ENCODE measurements around the gene CEP43. TPM values are rescaled to one million over a fixed set of nuclear protein-coding genes. Genes with fewer than 3 reads are reported as not detected.

CEP43 gene
- total RNA-seq, 2 donors from 2014 or later = 7.7 to 8.5 TPM

DNA sequence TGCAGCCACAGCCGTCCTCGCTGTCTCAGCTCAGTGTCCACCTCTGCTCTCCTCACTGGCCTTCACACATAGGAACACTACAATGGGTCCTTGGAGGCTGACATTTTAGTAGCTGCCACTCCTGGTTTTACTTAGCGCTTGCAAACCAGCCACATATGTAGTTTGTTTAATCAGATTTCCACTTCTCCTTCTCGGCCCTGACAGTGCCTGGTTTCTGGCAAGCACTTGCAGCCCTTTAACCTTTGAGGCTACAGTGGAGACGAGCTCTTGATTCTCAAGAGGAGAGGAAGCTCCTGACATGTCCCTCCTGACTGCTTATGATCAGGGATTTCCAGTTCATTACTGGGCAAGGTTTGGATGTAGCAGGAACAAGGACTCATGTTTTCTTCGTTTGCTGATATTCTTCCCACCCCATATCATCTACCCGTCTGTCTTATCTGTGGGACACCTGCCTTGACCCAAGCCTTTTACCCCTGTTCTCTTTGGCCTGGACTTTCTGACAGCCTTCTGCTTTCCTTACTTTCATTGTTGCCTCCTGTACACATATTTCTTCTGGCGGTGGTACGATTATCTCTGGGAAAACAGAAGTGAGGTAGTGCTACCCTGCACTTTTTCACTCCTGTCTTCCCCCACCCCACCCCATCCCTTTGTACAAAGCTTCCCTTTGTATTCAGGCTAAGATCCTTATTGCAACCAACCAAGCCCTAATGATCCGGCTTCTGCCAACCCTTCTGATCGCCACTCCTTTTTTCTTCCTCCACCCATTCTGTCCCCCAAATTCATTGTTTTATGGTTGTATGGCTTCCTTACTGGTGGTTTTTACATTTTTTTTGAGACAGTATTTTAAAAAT, 31.2 kb downstream of the CEP43 start:
- Histone ChIP-seq H3K36me3 (peaks cover 29% of the 10 kb centered on the region), H3K4me1 (ENCODE audit: control insufficient read depth in 1 of 2, low read depth in 2 of 2) (no peaks in the 10 kb centered on the region), H3K27me3 (replicated peaks; ENCODE audit: insufficient read depth) (no peaks in the 10 kb centered on the region), H3K27ac (no peak overlapping the region), H3K9me3 (no peaks in the 10 kb centered on the region), H3K4me3 (no peak overlapping the region)
- DNase-seq (ENCODE audit: low spot score) (no peak), ATAC-seq (ENCODE audit: insufficient number of reproducible peaks, low FRiP score, low read depth) (no peak)
- no peak for TF ChIP-seq CTCF (IDR thresholded peaks at IDR 0.05)

DNA sequence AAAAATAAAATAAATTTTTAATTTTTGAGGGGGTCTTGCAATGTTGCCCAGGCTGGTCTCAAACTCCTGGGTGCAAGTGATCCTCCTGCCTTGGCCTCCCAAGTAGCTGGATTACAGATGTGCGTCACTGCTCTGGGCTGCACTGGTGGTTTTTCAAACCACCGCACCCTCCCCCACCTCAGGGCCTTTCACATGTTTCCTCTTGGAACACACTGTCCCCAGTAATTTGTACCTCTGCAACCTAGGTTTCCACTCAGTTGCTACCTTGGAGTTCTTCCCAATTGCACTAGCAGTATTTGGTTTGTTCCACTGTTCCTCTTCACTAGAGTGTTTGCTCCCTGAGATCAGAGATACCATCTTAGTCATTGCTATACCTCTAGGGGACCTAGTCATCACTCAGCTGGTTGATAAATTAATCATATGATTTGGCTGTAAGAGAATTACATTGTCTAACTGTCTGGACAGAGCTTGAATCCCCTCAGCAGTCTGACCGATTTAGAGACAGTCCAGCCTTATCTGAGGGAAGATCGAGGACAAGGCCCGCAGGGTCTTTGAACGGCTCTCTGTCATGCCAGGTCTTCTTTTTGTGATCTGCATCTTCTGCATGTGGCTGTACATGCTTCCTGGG, 32.0 kb downstream of the CEP43 start:
- Histone ChIP-seq H3K27ac (no peak overlapping the region), H3K4me3 (no peak overlapping the region), H3K9me3 (no peaks in the 10 kb centered on the region), H3K27me3 (replicated peaks; ENCODE audit: insufficient read depth) (no peaks in the 10 kb centered on the region), H3K4me1 (ENCODE audit: control insufficient read depth in 1 of 2, low read depth in 2 of 2) (no peaks in the 10 kb centered on the region), H3K36me3 (peaks cover 30% of the 10 kb centered on the region)
- DNase-seq (ENCODE audit: low spot score) (no peak), ATAC-seq (ENCODE audit: insufficient number of reproducible peaks, low FRiP score, low read depth) (no peak)
- no peak for TF ChIP-seq CTCF (IDR thresholded peaks at IDR 0.05)

DNA sequence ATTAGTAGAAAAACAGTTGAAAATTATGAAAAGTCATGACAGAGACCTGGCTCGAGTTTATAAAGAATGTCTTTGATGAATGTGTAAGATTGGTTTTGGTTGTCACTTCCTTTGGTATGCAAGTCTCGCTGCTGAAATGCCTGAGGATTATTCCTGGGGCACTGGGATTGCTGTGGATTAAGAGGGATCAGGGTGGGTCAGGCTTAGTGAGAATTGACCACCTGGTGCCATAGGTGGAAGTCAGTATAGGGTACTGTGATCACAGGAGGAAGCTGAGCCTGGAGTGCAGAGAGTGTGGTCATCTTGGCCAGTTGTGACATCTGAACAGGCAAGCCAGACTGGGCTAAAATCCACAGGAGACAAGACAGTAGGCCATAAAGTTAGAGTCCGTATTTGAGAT, 34.9 kb downstream of the CEP43 start:
- H3K36me3 ChIP-seq = peaks cover 20% of the 10 kb centered on the region
- no peak for TF ChIP-seq CTCF (IDR thresholded peaks at IDR 0.05)

DNA sequence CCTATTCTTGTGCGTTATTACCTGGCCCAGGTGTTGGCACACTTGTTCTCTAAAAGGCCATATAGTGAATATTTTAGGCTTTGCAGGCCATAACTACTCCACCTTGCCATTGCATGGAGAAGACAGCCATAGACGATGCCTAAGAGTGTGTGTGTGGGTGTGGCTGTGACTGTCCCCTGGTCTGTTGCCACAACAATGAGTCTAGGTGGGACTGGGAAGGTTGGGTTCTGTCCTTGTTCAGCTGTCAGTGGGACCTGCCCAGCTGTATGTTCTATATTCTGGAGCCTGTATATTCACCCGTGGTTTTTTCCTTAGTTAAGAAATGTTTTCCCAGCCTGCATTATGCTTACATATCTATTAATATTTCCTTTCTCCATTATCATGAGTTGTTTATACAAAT, 38.6 kb downstream of the CEP43 start:
- ATAC-seq (ENCODE audit: insufficient number of reproducible peaks, low FRiP score, low read depth) = no peak
- no peaks in the 10 kb centered on the region for H3K9me3 ChIP-seq
- H3K36me3 ChIP-seq = peaks cover 19% of the 10 kb centered on the region
- no peak overlapping the region for H3K27ac ChIP-seq
- no peak for TF ChIP-seq CTCF (IDR thresholded peaks at IDR 0.05)
- no peaks in the 10 kb centered on the region for H3K27me3 ChIP-seq (replicated peaks; ENCODE audit: insufficient read depth)
- no peak overlapping the region for H3K4me3 ChIP-seq
- DNase-seq (ENCODE audit: low spot score) = no peak
- no peaks in the 10 kb centered on the region for H3K4me1 ChIP-seq (ENCODE audit: control insufficient read depth in 1 of 2, low read depth in 2 of 2)

More for the DNA sequence above, 34.9 kb downstream of the CEP43 start:
- Histone ChIP-seq H3K9me3 (no peaks in the 10 kb centered on the region), H3K27me3 (replicated peaks; ENCODE audit: insufficient read depth) (no peaks in the 10 kb centered on the region), H3K4me3 (no peak overlapping the region), H3K4me1 (ENCODE audit: control insufficient read depth in 1 of 2, low read depth in 2 of 2) (no peaks in the 10 kb centered on the region), H3K27ac (no peak overlapping the region)
- ATAC-seq (ENCODE audit: insufficient number of reproducible peaks, low FRiP score, low read depth) (no peak), DNase-seq (ENCODE audit: low spot score) (no peak)

GRCh38 chr6:167044696-167045095, 45.5 kb downstream of the CEP43 start:
- TF ChIP-seq CTCF (IDR thresholded peaks at IDR 0.05) = no peak
- no peaks in the 10 kb centered on the region for H3K4me1 ChIP-seq (ENCODE audit: control insufficient read depth in 1 of 2, low read depth in 2 of 2)
- H3K36me3 ChIP-seq = peaks cover 2% of the 10 kb centered on the region
- no peaks in the 10 kb centered on the region for H3K27me3 ChIP-seq (replicated peaks; ENCODE audit: insufficient read depth)
- no peak overlapping the region for H3K27ac ChIP-seq
- H3K4me3 ChIP-seq = no peak overlapping the region
- no peak for ATAC-seq (ENCODE audit: insufficient number of reproducible peaks, low FRiP score, low read depth)
- DNase-seq (ENCODE audit: low spot score) = no peak
- no peaks in the 10 kb centered on the region for H3K9me3 ChIP-seq

Data from thoracic aorta (tissue), 2 donors.